ENCODE results near the gene FOSL2.

Gene FOSL2

GRCh38 chr2:28447086-28447485, 54.4 kb downstream of the FOSL2 start:
- Histone ChIP-seq H3K27ac (no peak overlapping the region), H3K4me1 (peaks cover 9% of the 10 kb centered on the region), H3K36me3 (no peaks in the 10 kb centered on the region), H3K9ac (no peak overlapping the region), H3K4me3 (no peak overlapping the region), H3K27me3 (no peaks in the 10 kb centered on the region), H3K9me3 (no peaks in the 10 kb centered on the region), H4K20me1 (no peaks in the 10 kb centered on the region), H3K4me2 (no peak overlapping the region)
- no peak for TF ChIP-seq Cebpa-rat (IDR thresholded peaks at IDR 0.05)

- no peak for TF ChIP-seq Cebpa-rat (IDR thresholded peaks at IDR 0.05)
Observed at GRCh38 chr2:28447943-28448792, 55.5 kb downstream of the FOSL2 start.

GRCh38 chr2:28448793-28449100, 56.1 kb downstream of the FOSL2 start:
- H3K27me3 ChIP-seq: no peaks in the 10 kb centered on the region
- H3K9me3 ChIP-seq: no peaks in the 10 kb centered on the region
- no peak overlapping the region for H3K27ac ChIP-seq
- peaks cover 14% of the 10 kb centered on the region for H3K4me1 ChIP-seq
- H4K20me1 ChIP-seq: no peaks in the 10 kb centered on the region
- H3K9ac ChIP-seq: no peak overlapping the region
- TF ChIP-seq Cebpa-rat (IDR thresholded peaks at IDR 0.05): no peak
- H3K4me3 ChIP-seq: no peak overlapping the region
- H3K4me2 ChIP-seq: no peak overlapping the region
- H3K36me3 ChIP-seq: no peaks in the 10 kb centered on the region

More at GRCh38 chr2:28447943-28448792, 55.5 kb downstream of the FOSL2 start:
- H3K4me3 ChIP-seq: no peak overlapping the region
- no peaks in the 10 kb centered on the region for H3K9me3 ChIP-seq
- no peaks in the 10 kb centered on the region for H3K27me3 ChIP-seq
- peaks cover 14% of the 10 kb centered on the region for H3K4me1 ChIP-seq
- H3K4me2 ChIP-seq: peak overlapping the region; percentile 8; the same call in 1 of the 2 replicates
- no peak overlapping the region for H3K9ac ChIP-seq
- H3K27ac ChIP-seq: no peak overlapping the region
- no peaks in the 10 kb centered on the region for H3K36me3 ChIP-seq
- H4K20me1 ChIP-seq: no peaks in the 10 kb centered on the region

GRCh38 chr2:28449126-28449487, 56.4 kb downstream of the FOSL2 start:
- Histone ChIP-seq H3K4me3 (no peak overlapping the region), H3K27ac (no peak overlapping the region), H3K36me3 (no peaks in the 10 kb centered on the region), H3K4me1 (peaks cover 14% of the 10 kb centered on the region), H3K27me3 (no peaks in the 10 kb centered on the region), H4K20me1 (no peaks in the 10 kb centered on the region), H3K9me3 (no peaks in the 10 kb centered on the region), H3K4me2 (no peak overlapping the region), H3K9ac (no peak overlapping the region)
- TF ChIP-seq Cebpa-rat (IDR thresholded peaks at IDR 0.05): no peak

- H3K4me1 ChIP-seq: peaks cover 14% of the 10 kb centered on the region
- no peak overlapping the region for H3K27ac ChIP-seq
- H3K4me3 ChIP-seq: no peak overlapping the region
- no peaks in the 10 kb centered on the region for H3K27me3 ChIP-seq
- H4K20me1 ChIP-seq: no peaks in the 10 kb centered on the region
- no peak overlapping the region for H3K4me2 ChIP-seq
- H3K9ac ChIP-seq: no peak overlapping the region
- H3K36me3 ChIP-seq: no peaks in the 10 kb centered on the region
- H3K9me3 ChIP-seq: no peaks in the 10 kb centered on the region
- TF ChIP-seq Cebpa-rat (IDR thresholded peaks at IDR 0.05): no peak
Observed at GRCh38 chr2:28449488-28450395, 57.1 kb downstream of the FOSL2 start.

GRCh38 chr2:28450901-28451565, 58.4 kb downstream of the FOSL2 start:
- H3K27me3 ChIP-seq: no peaks in the 10 kb centered on the region
- H3K27ac ChIP-seq: no peak overlapping the region
- H3K4me3 ChIP-seq: no peak overlapping the region
- TF ChIP-seq Cebpa-rat (IDR thresholded peaks at IDR 0.05): no peak
- H3K4me2 ChIP-seq: no peak overlapping the region
- no peak overlapping the region for H3K9ac ChIP-seq
- no peaks in the 10 kb centered on the region for H4K20me1 ChIP-seq
- H3K9me3 ChIP-seq: no peaks in the 10 kb centered on the region
- no peaks in the 10 kb centered on the region for H3K36me3 ChIP-seq
- H3K4me1 ChIP-seq: peaks cover 14% of the 10 kb centered on the region

GRCh38 chr2:28451793-28452533, 59.3 kb downstream of the FOSL2 start:
- Histone ChIP-seq H3K4me2 (0 out of 2 replicates have a peak overlapping the region, but pooled peaks have one; percentile 14), H3K27ac (no peak overlapping the region)

GRCh38 chr2:28452534-28453081, 60.0 kb downstream of the FOSL2 start:
- no peaks in the 10 kb centered on the region for H3K36me3 ChIP-seq
- H4K20me1 ChIP-seq: no peaks in the 10 kb centered on the region
- H3K4me3 ChIP-seq: no peak overlapping the region
- peaks cover 14% of the 10 kb centered on the region for H3K4me1 ChIP-seq
- TF ChIP-seq Cebpa-rat (IDR thresholded peaks at IDR 0.05): no peak
- H3K9ac ChIP-seq: no peak overlapping the region
- no peaks in the 10 kb centered on the region for H3K27me3 ChIP-seq
- H3K9me3 ChIP-seq: no peaks in the 10 kb centered on the region
- 0 out of 2 replicates have a peak overlapping the region, but pooled peaks have one; percentile 14 for H3K4me2 ChIP-seq
- H3K27ac ChIP-seq: no peak overlapping the region

More at GRCh38 chr2:28451793-28452533, 59.3 kb downstream of the FOSL2 start:
- H3K9me3 ChIP-seq: no peaks in the 10 kb centered on the region
- H3K4me3 ChIP-seq: no peak overlapping the region
- H3K9ac ChIP-seq: no peak overlapping the region
- no peaks in the 10 kb centered on the region for H3K27me3 ChIP-seq
- no peaks in the 10 kb centered on the region for H3K36me3 ChIP-seq
- H3K4me1 ChIP-seq: peaks cover 14% of the 10 kb centered on the region
- H4K20me1 ChIP-seq: no peaks in the 10 kb centered on the region
- no peak for TF ChIP-seq Cebpa-rat (IDR thresholded peaks at IDR 0.05)

GRCh38 chr2:28453396-28453795, 60.7 kb downstream of the FOSL2 start:
- no peaks in the 10 kb centered on the region for H4K20me1 ChIP-seq
- no peaks in the 10 kb centered on the region for H3K27me3 ChIP-seq
- H3K4me2 ChIP-seq: no peak overlapping the region
- no peak overlapping the region for H3K27ac ChIP-seq
- no peak for TF ChIP-seq Cebpa-rat (IDR thresholded peaks at IDR 0.05)
- peaks cover 8% of the 10 kb centered on the region for H3K4me1 ChIP-seq
- no peak overlapping the region for H3K4me3 ChIP-seq
- no peaks in the 10 kb centered on the region for H3K9me3 ChIP-seq
- H3K9ac ChIP-seq: no peak overlapping the region
- no peaks in the 10 kb centered on the region for H3K36me3 ChIP-seq
